DND-41 (cell line): ENCODE data around the gene RBM27.
"Not testable (repeated sequence)": the region's sequence is repeated elsewhere in the genome, so short reads cannot be mapped to it uniquely, and the experiment has no call there.

Experiments used
- ATAC-seq: fragments of 200-7000 bp; cut with Tn5 transposase; 3 replicates; pipeline ENCODE4 v1.9.1; 2021; ENCODE audit warnings: low read depth; ENCODE audit not compliant: insufficient read depth
- DNase-seq: peaks from one replicate; pipeline ENCODE4 v3.0.0-alpha.2; 2020
- H2AFZ ChIP-seq: 2 replicates; pipeline ENCODE4 v1.6.0; 2012; ENCODE audit warnings: low read depth, low read length
- H3K27ac ChIP-seq: 2 replicates; pipeline ENCODE4 v1.5.1; 2012; ENCODE audit warnings: low read length, inconsistent platforms
- H3K27me3 ChIP-seq: fragments of 200-600 bp; sonication (generic); 2 replicates; pipeline ENCODE4 v1.6.0; 2012; ENCODE audit warnings: low read length, mild to moderate bottlenecking, inconsistent platforms; ENCODE audit not compliant: insufficient read depth, poor library complexity
- H3K36me3 ChIP-seq: 2 replicates; pipeline ENCODE4 v1.5.1; 2012; ENCODE audit warnings: low read length, inconsistent platforms; ENCODE audit not compliant: insufficient read depth
- H3K4me1 ChIP-seq: 2 replicates; pipeline ENCODE4 v1.5.1; 2012; ENCODE audit warnings: mild to moderate bottlenecking, low read length; ENCODE audit not compliant: insufficient read depth
- H3K4me2 ChIP-seq: 2 replicates; pipeline ENCODE4 v1.6.0; 2012; ENCODE audit warnings: mild to moderate bottlenecking, moderate library complexity, low read length, inconsistent platforms; ENCODE audit not compliant: insufficient read depth
- H3K4me3 ChIP-seq, 2 experiments: fragments of 200-600 bp in 1 of 2; shearing (Covaris generic) in 1 of 2; 2 replicates each; pipeline ENCODE4 v1.5.1; 2012 to 2016; ENCODE audit warnings: inconsistent platforms in 2 of 2, low read length in 2 of 2, mild to moderate bottlenecking in 2 of 2, low read depth in 1 of 2, moderate library complexity in 1 of 2
- H3K79me2 ChIP-seq: 2 replicates; pipeline ENCODE4 v1.6.0; 2012; ENCODE audit warnings: low read length, inconsistent platforms; ENCODE audit not compliant: insufficient read depth
- H3K9ac ChIP-seq: 2 replicates; pipeline ENCODE4 v1.6.0; 2012; ENCODE audit warnings: low read depth, mild to moderate bottlenecking, inconsistent platforms, low read length, moderate library complexity
- H3K9me3 ChIP-seq: 2 replicates; pipeline ENCODE4 v1.5.1; 2012; ENCODE audit warnings: low read length, moderate library complexity, mild to moderate bottlenecking, inconsistent platforms; ENCODE audit not compliant: insufficient read depth, severe bottlenecking
- H4K20me1 ChIP-seq: 2 replicates; pipeline ENCODE4 v1.6.0; 2012; ENCODE audit warnings: low read length; ENCODE audit not compliant: insufficient read depth
- CTCF ChIP-seq: IDR thresholded peaks from 2 replicates; pipeline ENCODE4 v1.5.1; 2012; ENCODE audit warnings: borderline replicate concordance, low read length, moderate library complexity, mild to moderate bottlenecking; ENCODE audit not compliant: poor library complexity, severe bottlenecking; ENCODE audit errors: extremely low read depth
- EZH2 ChIP-seq: IDR thresholded peaks from 3 replicates; pipeline ENCODE4 v1.6.1; 2012; ENCODE audit warnings: borderline replicate concordance, low read depth, mild to moderate bottlenecking, moderate library complexity, low read length, inconsistent platforms; ENCODE audit not compliant: severe bottlenecking

RBM27 gene

GRCh38 chr5:146165460-146165859, 37.9 kb upstream of the RBM27 start:
- TF ChIP-seq CTCF = no peak
- TF ChIP-seq EZH2 = no peak
- Histone ChIP-seq H3K4me1 (no peaks in the 10 kb centered on the region), H4K20me1 (peaks cover 12% of the 10 kb centered on the region; the same call in 1 of the 2 replicates), H3K27me3 (no peaks in the 10 kb centered on the region), H3K9me3 (no peaks in the 10 kb centered on the region), H3K4me3 (no peak overlapping the region), H3K9ac (no peak overlapping the region), H2AFZ (no peak overlapping the region), H3K27ac (no peak overlapping the region), H3K79me2 (peaks cover 27% of the 10 kb centered on the region; the same call in 1 of the 2 replicates), H3K36me3 (peaks cover 89% of the 10 kb centered on the region), H3K4me2 (no peak overlapping the region)
- ATAC-seq (no peak), DNase-seq (no peak)

DNA sequence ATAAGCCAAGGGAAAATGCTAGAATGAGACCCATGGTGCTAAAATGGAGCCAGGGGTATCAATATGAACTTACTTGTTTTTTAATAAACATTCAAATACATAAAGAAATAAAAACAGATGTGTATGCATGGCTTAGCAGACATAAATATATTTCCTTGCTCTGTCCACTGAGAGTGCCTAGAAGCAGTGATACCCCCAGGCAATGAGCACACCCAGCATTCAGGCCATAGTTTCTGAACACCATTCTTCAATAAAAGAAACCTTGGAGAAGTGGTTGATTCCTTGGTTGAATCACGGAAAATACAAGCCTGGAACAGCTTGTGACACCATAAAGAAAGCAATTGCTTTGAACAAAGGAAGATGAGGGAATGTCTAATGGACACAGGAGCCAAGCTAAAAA, 37.5 kb upstream of the RBM27 start:
- H3K4me2 ChIP-seq = no peak overlapping the region
- DNase-seq (no peak), ATAC-seq (no peak)
- H3K9me3 ChIP-seq = no peaks in the 10 kb centered on the region
- peaks cover 27% of the 10 kb centered on the region; the same call in 1 of the 2 replicates for H3K79me2 ChIP-seq
- H2AFZ ChIP-seq = no peak overlapping the region
- H3K4me1 ChIP-seq = no peaks in the 10 kb centered on the region
- no peak overlapping the region for H3K4me3 ChIP-seq
- no peak for TF ChIP-seq CTCF
- no peak for TF ChIP-seq EZH2
- H3K27ac ChIP-seq = no peak overlapping the region
- H4K20me1 ChIP-seq = peaks cover 12% of the 10 kb centered on the region; the same call in 1 of the 2 replicates
- H3K36me3 ChIP-seq = peaks cover 89% of the 10 kb centered on the region
- no peak overlapping the region for H3K9ac ChIP-seq
- H3K27me3 ChIP-seq = no peaks in the 10 kb centered on the region

DNA sequence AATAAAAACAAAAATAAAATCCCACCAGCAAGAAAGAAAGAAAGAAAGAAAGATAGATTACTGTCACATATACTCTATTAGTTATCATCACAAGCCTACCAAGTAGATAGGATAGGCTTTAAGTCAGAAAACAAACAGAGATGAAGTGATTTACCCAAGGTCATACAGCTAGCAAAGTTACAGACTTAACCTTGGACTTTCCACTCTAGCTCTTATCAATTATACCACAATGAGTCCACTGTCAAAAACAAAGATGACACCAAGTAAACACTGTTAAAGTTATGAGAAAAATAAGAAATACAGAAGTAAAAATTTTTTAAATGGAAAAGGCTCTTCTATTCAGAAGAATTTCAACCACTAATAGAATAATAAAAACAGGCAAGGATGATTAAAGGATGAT, 34.3 kb upstream of the RBM27 start:
- H3K27me3 ChIP-seq = no peaks in the 10 kb centered on the region
- peaks cover 9% of the 10 kb centered on the region; the same call in 1 of the 2 replicates for H4K20me1 ChIP-seq
- no peaks in the 10 kb centered on the region for H3K4me1 ChIP-seq
- peaks cover 40% of the 10 kb centered on the region; the same call in 1 of the 2 replicates for H3K79me2 ChIP-seq
- peaks cover 83% of the 10 kb centered on the region for H3K36me3 ChIP-seq
- no peaks in the 10 kb centered on the region for H3K9me3 ChIP-seq
- DNase-seq (no peak), ATAC-seq (no peak)
- no peak for TF ChIP-seq EZH2
- no peak for TF ChIP-seq CTCF
- no peak overlapping the region for H3K9ac ChIP-seq
- no peak overlapping the region for H2AFZ ChIP-seq
- H3K4me2 ChIP-seq = no peak overlapping the region
- H3K4me3 ChIP-seq = no peak overlapping the region
- no peak overlapping the region for H3K27ac ChIP-seq

GRCh38 chr5:146173049-146173448, 30.4 kb upstream of the RBM27 start:
- not testable (repeated sequence) for H3K4me3 ChIP-seq, H3K4me1 ChIP-seq, H3K27me3 ChIP-seq, H3K4me2 ChIP-seq, DNase-seq, H4K20me1 ChIP-seq, H3K27ac ChIP-seq, H2AFZ ChIP-seq, ATAC-seq, H3K9ac ChIP-seq, H3K9me3 ChIP-seq
- Histone ChIP-seq H3K79me2 (peaks cover 42% of the 10 kb centered on the region), H3K36me3 (peaks cover 71% of the 10 kb centered on the region)
